Measurements from ENCODE around the gene IL12RB1. TPM values are rescaled to one million over a fixed set of nuclear protein-coding genes. Genes with fewer than 3 reads are reported as not detected.

The IL12RB1 gene
- total RNA-seq (under 0.01 and 0.50 TPM in 2 replicates), polyA plus RNA-seq (0.06 and 0.75 TPM in 2 replicates), polyA minus RNA-seq (ENCODE audit: low replicate concordance) (0.37 and 2.5 TPM in 2 replicates)
- polyA plus RNA-seq (2012) = 0.73 TPM in 1 of 2 replicates, not detected in the other

- Histone ChIP-seq H3K9ac (ENCODE audit: insufficient read depth, low read length) (peak within 1 kb of the TSS; percentile 30), H3K27me3 (ENCODE audit: control insufficient read depth, insufficient read depth, low read length) (peaks cover 3% of the 10 kb centered on the region), H3K4me2 (ENCODE audit: extremely low read depth, insufficient read depth, low read length) (peak within 1 kb of the TSS; percentile 59), H2AFZ (ENCODE audit: low read length) (peak within 1 kb of the TSS; percentile 83), H3K4me1 (ENCODE audit: control insufficient read depth, extremely low read depth, insufficient read depth, low read length) (no peaks in the 10 kb centered on the region), H4K20me1 (ENCODE audit: control insufficient read depth, extremely low read depth, insufficient read depth, low read length) (no peaks in the 10 kb centered on the region), H3K27ac (ENCODE audit: insufficient read depth, low read length) (peak within 1 kb of the TSS; percentile 2), H3K79me2 (ENCODE audit: control insufficient read depth, insufficient read depth, low read length) (no peaks in the 10 kb centered on the region), H3K36me3 (ENCODE audit: control insufficient read depth, insufficient read depth, low read length) (no peaks in the 10 kb centered on the region), H3K9me3 (ENCODE audit: control insufficient read depth, insufficient read depth, low read depth, low read length) (no peaks in the 10 kb centered on the region), H3K4me3 (replicated peaks in 1 of 4; ENCODE audit: control extremely low read depth in 1 of 4, insufficient read depth in 1 of 4, low read depth in 3 of 4, low read length in 4 of 4) (peak within 1 kb of the TSS in 3 of 4 experiments; percentile 14 to 18 (median 14))
- TF ChIP-seq, protein P1, sequence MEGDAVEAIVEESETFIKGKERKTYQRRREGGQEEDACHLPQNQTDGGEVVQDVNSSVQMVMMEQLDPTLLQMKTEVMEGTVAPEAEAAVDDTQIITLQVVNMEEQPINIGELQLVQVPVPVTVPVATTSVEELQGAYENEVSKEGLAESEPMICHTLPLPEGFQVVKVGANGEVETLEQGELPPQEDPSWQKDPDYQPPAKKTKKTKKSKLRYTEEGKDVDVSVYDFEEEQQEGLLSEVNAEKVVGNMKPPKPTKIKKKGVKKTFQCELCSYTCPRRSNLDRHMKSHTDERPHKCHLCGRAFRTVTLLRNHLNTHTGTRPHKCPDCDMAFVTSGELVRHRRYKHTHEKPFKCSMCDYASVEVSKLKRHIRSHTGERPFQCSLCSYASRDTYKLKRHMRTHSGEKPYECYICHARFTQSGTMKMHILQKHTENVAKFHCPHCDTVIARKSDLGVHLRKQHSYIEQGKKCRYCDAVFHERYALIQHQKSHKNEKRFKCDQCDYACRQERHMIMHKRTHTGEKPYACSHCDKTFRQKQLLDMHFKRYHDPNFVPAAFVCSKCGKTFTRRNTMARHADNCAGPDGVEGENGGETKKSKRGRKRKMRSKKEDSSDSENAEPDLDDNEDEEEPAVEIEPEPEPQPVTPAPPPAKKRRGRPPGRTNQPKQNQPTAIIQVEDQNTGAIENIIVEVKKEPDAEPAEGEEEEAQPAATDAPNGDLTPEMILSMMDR (conservative IDR thresholded peaks at IDR 0.05 in 1 of 2, IDR thresholded peaks at IDR 0.05 in 1 of 2; ENCODE audit: low read depth in 1 of 2, low read length in 2 of 2) = no peak
- TF ChIP-seq EZH2 (IDR thresholded peaks at IDR 0.05; ENCODE audit: low read length, missing control alignments) = no peak
- no peak for DNase-seq (ENCODE audit: low read depth in 2 of 2)
These were observed at the start of gene IL12RB1 for GRCh38 chr19:18086590-18087138. TSS of gene IL12RB1 (minus strand) at chr19:18086934. CDS start at chr19:18086823, 111 bp downstream.

GRCh38 chr19:18135712-18136584 is 49.2 kb upstream of the IL12RB1 start:
- Histone ChIP-seq H3K4me2 (ENCODE audit: extremely low read depth, insufficient read depth, low read length) (no peak overlapping the region), H3K4me3 (replicated peaks in 1 of 4; ENCODE audit: control extremely low read depth in 1 of 4, insufficient read depth in 1 of 4, low read depth in 3 of 4, low read length in 4 of 4) (no peak overlapping the region), H3K27ac (ENCODE audit: insufficient read depth, low read length) (no peak overlapping the region)

More at GRCh38 chr19:18135712-18136584, 49.2 kb upstream of the IL12RB1 start:
- Histone ChIP-seq H3K9ac (ENCODE audit: insufficient read depth, low read length) (no peak overlapping the region), H3K4me1 (ENCODE audit: control insufficient read depth, extremely low read depth, insufficient read depth, low read length) (no peaks in the 10 kb centered on the region), H3K9me3 (ENCODE audit: control insufficient read depth, insufficient read depth, low read depth, low read length) (no peaks in the 10 kb centered on the region), H3K36me3 (ENCODE audit: control insufficient read depth, insufficient read depth, low read length) (peaks cover 2% of the 10 kb centered on the region), H3K27me3 (ENCODE audit: control insufficient read depth, insufficient read depth, low read length) (no peaks in the 10 kb centered on the region), H3K79me2 (ENCODE audit: control insufficient read depth, insufficient read depth, low read length) (no peaks in the 10 kb centered on the region), H2AFZ (ENCODE audit: low read length) (no peak overlapping the region), H4K20me1 (ENCODE audit: control insufficient read depth, extremely low read depth, insufficient read depth, low read length) (no peaks in the 10 kb centered on the region)
- TF ChIP-seq, protein P1 (conservative IDR thresholded peaks at IDR 0.05 in 1 of 2, IDR thresholded peaks at IDR 0.05 in 1 of 2; ENCODE audit: low read depth in 1 of 2, low read length in 2 of 2) = no peak
- no peak for TF ChIP-seq EZH2 (IDR thresholded peaks at IDR 0.05; ENCODE audit: low read length, missing control alignments)
- DNase-seq (ENCODE audit: low read depth in 2 of 2) = no peak

Measured in fibroblast of lung (primary cell).